Right ventricle myocardium superior (tissue), 1 donor: ENCODE results near the gene SMARCC1. TPM values are rescaled to one million over a fixed set of nuclear protein-coding genes. Genes with fewer than 3 reads are reported as not detected.

Experiments
- ATAC-seq: fragments of 200-7000 bp; cut with Tn5 transposase; one replicate; pipeline ENCODE4 v1.9.1; 2020; ENCODE audit warnings: mild to moderate bottlenecking; ENCODE audit not compliant: poor library complexity
- DNase-seq: peaks from one replicate; pipeline ENCODE4 v3.0.0-alpha.2; 2020
- intact Hi-C: fragments of 100-400 bp; cut with DNase I; formaldehyde crosslinking; loops from one replicate; pipeline ENCODE4 v1.11.2; 2022
- total RNA-seq: library from RNA; stranded (reverse); fragmentation: NEBNext Ultra II Directional; extraction: Animal tissue kit (Norgen Biotek cat#: 25700); gene quantifications from one replicate; pipeline ENCODE4 v1.2.1, GENCODE V29; 2021
- donor health status: DM: no; HTN: yes; CAD: no; lungs with severe emphysema.

The SMARCC1 gene
- total RNA-seq, 1 donor from 2014 or later = 20.8 TPM

DNA sequence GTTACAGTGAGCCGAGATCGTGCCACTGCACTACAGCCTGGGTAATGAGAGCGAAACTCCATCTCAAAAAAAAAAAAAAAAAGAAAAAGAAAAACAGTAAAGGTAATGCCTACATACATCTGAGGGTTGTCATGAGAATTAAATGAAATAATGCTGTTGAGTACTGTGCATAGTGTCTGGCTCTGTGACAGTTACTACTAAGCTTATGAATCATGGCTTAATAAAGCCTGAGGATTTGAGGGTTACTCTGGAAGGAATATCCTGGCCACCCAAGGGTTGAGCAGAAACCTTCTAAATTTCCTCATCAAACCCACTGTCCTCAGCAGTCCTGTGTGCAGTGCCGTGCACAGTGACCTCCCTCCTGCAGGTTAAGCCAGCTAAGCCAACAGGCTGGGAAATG lies 241.4 kb downstream of the SMARCC1 start:
- ATAC-seq = no peak
- no peak for DNase-seq
- intact Hi-C loops = no loop called here

DNA sequence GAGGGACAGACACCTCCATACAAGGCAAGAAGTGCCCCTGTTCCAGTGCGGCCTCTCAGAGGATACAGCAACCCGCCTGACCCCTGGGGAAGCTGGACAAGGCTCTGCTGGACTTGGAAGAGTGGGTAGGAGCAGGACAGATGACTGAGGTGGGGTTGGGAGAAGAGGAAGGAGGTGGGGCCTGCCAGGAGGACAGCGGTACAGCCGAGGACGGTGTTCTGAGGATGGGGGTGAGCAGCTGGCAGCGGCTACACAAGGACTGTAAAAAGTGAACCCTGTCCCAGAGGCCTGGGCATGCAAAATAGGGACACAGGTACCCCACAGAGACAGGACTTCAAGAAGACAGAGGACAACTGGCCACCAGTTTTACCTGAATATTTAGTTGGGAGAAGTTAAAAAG lies 244.7 kb downstream of the SMARCC1 start:
- ATAC-seq (no peak), DNase-seq (no peak)
- intact Hi-C loops = no loop called here

DNA sequence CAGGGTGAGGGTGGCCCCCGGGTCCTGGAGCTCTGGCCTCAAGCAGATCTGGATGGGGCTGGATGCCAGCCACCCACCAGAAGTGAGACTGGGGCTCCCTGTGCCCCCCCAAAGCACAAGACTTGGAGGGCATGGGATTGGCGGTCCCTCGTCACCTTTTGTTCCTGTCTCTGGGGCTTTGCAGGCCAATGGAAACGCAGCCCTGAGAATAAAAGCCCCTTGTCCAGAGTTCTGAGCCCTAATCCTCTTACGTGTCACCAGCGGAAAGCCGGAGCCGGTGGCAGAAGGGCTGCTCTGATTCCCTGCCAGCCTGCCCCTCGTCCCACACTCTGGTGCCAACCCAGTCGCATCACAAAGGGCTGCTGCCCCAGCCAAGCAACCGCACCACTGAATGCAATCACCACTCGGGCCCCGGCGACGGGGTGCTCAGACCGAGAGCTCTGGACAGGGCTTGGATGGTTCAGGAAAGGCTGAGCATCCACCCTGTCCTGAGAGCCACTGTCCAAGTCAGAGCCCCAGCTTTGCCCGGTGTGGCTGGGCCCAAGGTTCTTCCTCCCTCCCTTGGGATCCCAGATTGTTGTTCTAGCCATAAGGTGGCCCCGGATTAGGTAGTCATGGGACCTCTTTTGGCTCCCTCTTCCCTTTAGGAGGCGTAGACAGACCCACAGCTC lies 245.3 kb downstream of the SMARCC1 start:
- intact Hi-C loops = no loop called here
- DNase-seq (no peak), ATAC-seq (no peak)

Other genes with a start within 250 kb of the SMARCC1 start
- gene CSPG5, start 203.0 kb downstream of the SMARCC1 start, total RNA-seq = 0.22 TPM
- gene DHX30, start 21.2 kb upstream of the SMARCC1 start, total RNA-seq = 45.3 TPM
- gene MAP4, start 234.5 kb upstream of the SMARCC1 start, total RNA-seq = 426 TPM